GM23338 (cell line): Measurements from ENCODE around the gene SIRPD. TPM values are rescaled to one million over a fixed set of nuclear protein-coding genes. Genes with fewer than 3 reads are reported as not detected.

Experiments used
- ATAC-seq: fragments of 200-7000 bp; cut with Tn5 transposase; 3 replicates; pipeline ENCODE4 v1.9.1; 2020
- DNase-seq: peaks from one replicate; pipeline ENCODE4 v3.0.0-alpha.2; 2015; ENCODE audit warnings: low spot score
- H2AFZ ChIP-seq: fragments of 200-600 bp; sonication (generic); 2 replicates; pipeline ENCODE4 v1.8.0; 2016; ENCODE audit warnings: antibody characterized with exemption, mild to moderate bottlenecking, moderate library complexity
- H3F3A ChIP-seq: fragments of 200-600 bp; sonication (generic); replicated peaks from 2 replicates; pipeline ENCODE4 v1.8.0; 2017; ENCODE audit warnings: antibody characterized with exemption, mixed run types, low read depth
- H3K27ac ChIP-seq: fragments of 200-600 bp; sonication (generic); 2 replicates; pipeline ENCODE4 v1.6.1; 2016; ENCODE audit warnings: low read depth
- H3K27me3 ChIP-seq: fragments of 200-600 bp; sonication (generic); 2 replicates; pipeline ENCODE4 v1.8.0; 2016; ENCODE audit warnings: mild to moderate bottlenecking, mixed run types, moderate library complexity; ENCODE audit not compliant: insufficient read depth
- H3K36me3 ChIP-seq: fragments of 200-600 bp; sonication (generic); 2 replicates; pipeline ENCODE4 v1.8.0; 2016; ENCODE audit warnings: mild to moderate bottlenecking; ENCODE audit not compliant: insufficient read depth
- H3K4me1 ChIP-seq: fragments of 200-600 bp; sonication (generic); 2 replicates; pipeline ENCODE4 v1.8.0; 2016; ENCODE audit warnings: mild to moderate bottlenecking, moderate library complexity; ENCODE audit not compliant: insufficient read depth
- H3K4me2 ChIP-seq: fragments of 200-600 bp; sonication (generic); 2 replicates; pipeline ENCODE4 v1.7.1; 2017; ENCODE audit warnings: mixed run types
- H3K4me3 ChIP-seq: fragments of 200-600 bp; sonication (generic); 2 replicates; pipeline ENCODE4 v1.6.1; 2016; ENCODE audit warnings: mixed run types
- H3K79me2 ChIP-seq: fragments of 200-600 bp; sonication (generic); replicated peaks from 2 replicates; pipeline ENCODE4 v1.8.0; 2017; ENCODE audit warnings: mild to moderate bottlenecking; ENCODE audit not compliant: insufficient read depth
- H3K9me2 ChIP-seq: fragments of 200-600 bp; sonication (generic); 2 replicates; pipeline ENCODE4 v1.8.0; 2017; ENCODE audit not compliant: insufficient read depth
- H4K20me1 ChIP-seq: fragments of 200-600 bp; sonication (generic); replicated peaks from 2 replicates; pipeline ENCODE4 v1.8.0; 2017; ENCODE audit warnings: mild to moderate bottlenecking; ENCODE audit not compliant: insufficient read depth
- H3K27ac Mint-ChIP-seq: 2 replicates; pipeline ENCODE4 v1.8.0; 2020; ENCODE audit warnings: inconsistent platforms, mild to moderate bottlenecking, moderate library complexity, mixed read lengths
- H3K27me3 Mint-ChIP-seq: 3 replicates; pipeline ENCODE4 v1.8.0; 2022; ENCODE audit warnings: low read depth, mild to moderate bottlenecking, moderate library complexity, mixed read lengths, inconsistent platforms; ENCODE audit not compliant: insufficient read depth, poor library complexity
- H3K36me3 Mint-ChIP-seq: 3 replicates; pipeline ENCODE4 v1.8.0; 2021; ENCODE audit warnings: low read depth, mild to moderate bottlenecking, inconsistent platforms, moderate library complexity, mixed read lengths
- H3K4me1 Mint-ChIP-seq: 3 replicates; pipeline ENCODE4 v1.8.0; 2020; ENCODE audit warnings: mild to moderate bottlenecking, inconsistent platforms, mixed read lengths
- H3K4me3 Mint-ChIP-seq: 3 replicates; pipeline ENCODE4 v1.8.0; 2021; ENCODE audit warnings: moderate library complexity, mild to moderate bottlenecking, inconsistent platforms, mixed read lengths
- H3K9me3 Mint-ChIP-seq: 3 replicates; pipeline ENCODE4 v1.8.0; 2020; ENCODE audit warnings: moderate library complexity, mild to moderate bottlenecking, inconsistent platforms, mixed read lengths
- CREB1 ChIP-seq: fragments of 250-450 bp; sonication (Bioruptor Pico); IDR thresholded peaks from 2 replicates; pipeline ENCODE4 v1.5.0; 2020; ENCODE audit warnings: low read depth, mild to moderate bottlenecking, moderate library complexity
- CTCF ChIP-seq, 2 experiments: fragments of 200-600 bp in 1 of 2; sonication (generic) in 1 of 2; conservative IDR thresholded peaks; 2 replicates each; pipeline versions ENCODE4 v1.5.1 to v1.6.1; 2016 to 2017; ENCODE audit warnings: antibody characterized with exemption in 2 of 2, low read depth in 2 of 2, mild to moderate bottlenecking in 2 of 2, moderate library complexity in 1 of 2
- ETS1 ChIP-seq: IDR thresholded peaks from 2 replicates; pipeline ENCODE4 v1.6.1; 2016; ENCODE audit warnings: antibody characterized with exemption
- EZH2 ChIP-seq: fragments of 200-600 bp; sonication (generic); IDR thresholded peaks from one replicate; pipeline ENCODE4 v1.8.0; 2017; ENCODE audit warnings: antibody characterized with exemption, mild to moderate bottlenecking, low read depth; ENCODE audit not compliant: unreplicated experiment
- EZH2phosphoT487 ChIP-seq: fragments of 200-600 bp; sonication (generic); IDR thresholded peaks from one replicate; pipeline ENCODE4 v1.8.1; 2018; ENCODE audit warnings: antibody characterized with exemption; ENCODE audit not compliant: unreplicated experiment
- JUNB ChIP-seq: IDR thresholded peaks from one replicate; pipeline ENCODE4 v1.6.1; 2016; ENCODE audit warnings: antibody characterized with exemption; ENCODE audit not compliant: unreplicated experiment
- NANOG ChIP-seq: IDR thresholded peaks from 2 replicates; pipeline ENCODE4 v1.6.1; 2016; ENCODE audit warnings: antibody characterized with exemption, borderline replicate concordance
- POLR2AphosphoS5 ChIP-seq: IDR thresholded peaks from 2 replicates; pipeline ENCODE4 v1.6.1; 2016; ENCODE audit warnings: antibody characterized with exemption, low read depth
- REST ChIP-seq: IDR thresholded peaks from one replicate; pipeline ENCODE4 v1.6.1; 2018; ENCODE audit warnings: antibody characterized with exemption; ENCODE audit not compliant: unreplicated experiment
- STAT1 ChIP-seq: IDR thresholded peaks from one replicate; pipeline ENCODE4 v1.6.1; 2016; ENCODE audit warnings: antibody characterized with exemption; ENCODE audit not compliant: unreplicated experiment
- ZNF114 ChIP-seq: fragments of 250-450 bp; sonication (Bioruptor Pico); IDR thresholded peaks from 2 replicates; pipeline ENCODE4 v1.5.0; 2020; ENCODE audit warnings: mild to moderate bottlenecking, moderate library complexity
- ZNF331 ChIP-seq: fragments of 250-450 bp; sonication (Bioruptor Pico); IDR thresholded peaks from 2 replicates; pipeline ENCODE4 v1.5.0; 2020; ENCODE audit warnings: low read depth, mild to moderate bottlenecking, moderate library complexity
- ZNF462 ChIP-seq: fragments of 250-450 bp; sonication (Bioruptor Pico); IDR thresholded peaks from 2 replicates; pipeline ENCODE4 v1.5.0; 2020; ENCODE audit warnings: mild to moderate bottlenecking, moderate library complexity
- polyA plus RNA-seq: library from polyadenylated mRNA; unstranded; fragments of >200 nt; fragmentation: Nextera tagmentation; extraction: Ambion mirVana; gene quantifications from 2 replicates; pipeline ENCODE4 v1.2.1, GENCODE V29; 2016
- total RNA-seq: library from RNA; depleted of rRNA; stranded (reverse); fragments of >200 nt; shearing (Covaris generic); gene quantifications from 2 replicates; pipeline ENCODE4 v1.2.3, GENCODE V29; 2014

Gene SIRPD
- total and polyA plus RNA-seq, 2 experiments from 2014 or later: not detected

- no peaks in the 10 kb centered on the region for H3K27me3 ChIP-seq
- no peak for ATAC-seq
- H4K20me1 ChIP-seq: no peaks in the 10 kb centered on the region
- no peak overlapping the region for H2AFZ ChIP-seq
- DNase-seq: no peak
- no peaks in the 10 kb centered on the region for H3K9me2 ChIP-seq
- Mint-ChIP-seq H3K4me1 (no peaks in the 10 kb centered on the region), H3K9me3 (no peaks in the 10 kb centered on the region; the same call in 1 of the 3 replicates), H3K27me3 (peaks cover 4% of the 10 kb centered on the region), H3K36me3 (no peaks in the 10 kb centered on the region), H3K27ac (no peak overlapping the region), H3K4me3 (no peak overlapping the region)
- no peaks in the 10 kb centered on the region for H3K79me2 ChIP-seq
- H3K36me3 ChIP-seq: no peaks in the 10 kb centered on the region
- no peak for TF ChIP-seq ZNF462 (CRISPR knock-in tag)
- TF ChIP-seq STAT1: no peak
- no peak for TF ChIP-seq NANOG
- no peak for TF ChIP-seq EZH2
- no peak for TF ChIP-seq ZNF114 (CRISPR knock-in tag)
- TF ChIP-seq ETS1: no peak
- no peak for TF ChIP-seq EZH2phosphoT487
- TF ChIP-seq POLR2AphosphoS5: no peak
- no peak for TF ChIP-seq JUNB
- TF ChIP-seq CREB1 (CRISPR knock-in tag): no peak
- TF ChIP-seq CTCF (conservative IDR thresholded peaks at IDR 0.05; ENCODE audit: low read depth in 2 of 2): no peak
- TF ChIP-seq REST: no peak
- no peak for TF ChIP-seq ZNF331 (CRISPR knock-in tag)
- no peaks in the 10 kb centered on the region for H3K4me1 ChIP-seq
- no peak overlapping the region for H3K27ac ChIP-seq
- H3K4me3 ChIP-seq: no peak overlapping the region
- H3K4me2 ChIP-seq: no peak overlapping the region
- H3F3A ChIP-seq: no peaks in the 10 kb centered on the region
These were observed 18.9 kb downstream of the SIRPD start for GRCh38 chr20:1538655-1539054.
